ENCODE measurements around the gene ERCC8. TPM values are rescaled to one million over a fixed set of nuclear protein-coding genes. Genes with fewer than 3 reads are reported as not detected.

ERCC8 gene
- total RNA-seq, 1 experiment from 2014 or later = 14.4 TPM

- Histone ChIP-seq H3K4me3 (ENCODE audit: low read depth in 2 of 2, low read length in 2 of 2) (no peak overlapping the region), H3K4me1 (ENCODE audit: control insufficient read depth, insufficient read depth, low read length) (no peaks in the 10 kb centered on the region), H3K9me3 (ENCODE audit: control insufficient read depth, insufficient read depth, low read depth, low read length) (peaks cover 5% of the 10 kb centered on the region; the same call in 1 of the 2 replicates), H3K27ac (ENCODE audit: low read length) (no peak overlapping the region; the same call in 1 of the 2 replicates), H3K36me3 (ENCODE audit: control insufficient read depth, insufficient read depth, low read length) (no peaks in the 10 kb centered on the region), H3K27me3 (ENCODE audit: control insufficient read depth, insufficient read depth, low read length) (no peaks in the 10 kb centered on the region)
- in situ Hi-C loops (cut with HindIII; ENCODE audit: low pct_unique_long_range_greater_than_20kb, low sequenced_read_pairs) = no loop called here
- ChIA-PET POLR2A (no interaction called here), CTCF (interaction anchor here (0.8 kb wide), 1 partner anchor 424 kb away, joined by 3 read pairs; no protein-coding TSS in a partner anchor)
- DNase-seq (ENCODE audit: low read depth, low spot score) = no peak
- BruUV-seq (replicated peaks) = no TSS peak
- intact Hi-C loops (cut with micrococcal nuclease; ENCODE audit: unreplicated experiment) = loop anchor here (10.0 kb wide), 1 partner anchor 363 kb away; no protein-coding TSS in a partner anchor
- no peak for TF ChIP-seq POLR2AphosphoS5 (IDR thresholded peaks at IDR 0.05; ENCODE audit: low read depth, low read length)
- TF ChIP-seq TCF7L2 (IDR thresholded peaks at IDR 0.05; ENCODE audit: low read depth, low read length) = no peak
- no peak for TF ChIP-seq SIN3A (IDR thresholded peaks at IDR 0.05; ENCODE audit: borderline replicate concordance, insufficient read depth, low read depth, low read length)
- TF ChIP-seq, protein P1, sequence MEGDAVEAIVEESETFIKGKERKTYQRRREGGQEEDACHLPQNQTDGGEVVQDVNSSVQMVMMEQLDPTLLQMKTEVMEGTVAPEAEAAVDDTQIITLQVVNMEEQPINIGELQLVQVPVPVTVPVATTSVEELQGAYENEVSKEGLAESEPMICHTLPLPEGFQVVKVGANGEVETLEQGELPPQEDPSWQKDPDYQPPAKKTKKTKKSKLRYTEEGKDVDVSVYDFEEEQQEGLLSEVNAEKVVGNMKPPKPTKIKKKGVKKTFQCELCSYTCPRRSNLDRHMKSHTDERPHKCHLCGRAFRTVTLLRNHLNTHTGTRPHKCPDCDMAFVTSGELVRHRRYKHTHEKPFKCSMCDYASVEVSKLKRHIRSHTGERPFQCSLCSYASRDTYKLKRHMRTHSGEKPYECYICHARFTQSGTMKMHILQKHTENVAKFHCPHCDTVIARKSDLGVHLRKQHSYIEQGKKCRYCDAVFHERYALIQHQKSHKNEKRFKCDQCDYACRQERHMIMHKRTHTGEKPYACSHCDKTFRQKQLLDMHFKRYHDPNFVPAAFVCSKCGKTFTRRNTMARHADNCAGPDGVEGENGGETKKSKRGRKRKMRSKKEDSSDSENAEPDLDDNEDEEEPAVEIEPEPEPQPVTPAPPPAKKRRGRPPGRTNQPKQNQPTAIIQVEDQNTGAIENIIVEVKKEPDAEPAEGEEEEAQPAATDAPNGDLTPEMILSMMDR (IDR thresholded peaks at IDR 0.05) = no peak
- TF ChIP-seq REST (IDR thresholded peaks at IDR 0.05; ENCODE audit: insufficient read depth in 1 of 2, low read depth in 2 of 2, low read length in 1 of 2) = no peak
- no peak for ATAC-seq
Measured at GRCh38 chr5:60961685-60962084, 16.8 kb upstream of the ERCC8 start.

DNA sequence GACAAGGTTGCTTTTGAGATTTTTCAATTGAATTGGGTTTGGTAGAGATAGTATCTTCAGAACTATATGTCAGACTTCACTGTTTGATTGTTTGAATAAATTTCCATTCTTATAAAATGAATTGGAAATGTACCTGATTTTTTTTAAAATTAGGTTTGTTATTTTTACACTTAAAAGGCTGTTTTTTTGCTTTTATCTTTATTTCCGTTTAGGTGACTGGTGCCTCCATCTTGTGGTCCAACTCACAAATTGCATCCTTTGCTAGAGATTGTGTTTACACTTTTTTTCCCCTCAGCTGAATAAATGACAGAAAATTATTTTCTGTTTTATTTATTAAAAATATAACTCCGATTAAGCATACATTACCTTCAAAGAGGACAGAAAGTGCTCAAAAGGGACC, 15.7 kb upstream of the ERCC8 start:
- in situ Hi-C loops (cut with HindIII; ENCODE audit: low pct_unique_long_range_greater_than_20kb, low sequenced_read_pairs) (no loop called here), intact Hi-C loops (cut with micrococcal nuclease; ENCODE audit: unreplicated experiment) (loop anchor here (10.0 kb wide), 1 partner anchor 364 kb away; no protein-coding TSS in a partner anchor)
- DNase-seq (ENCODE audit: low read depth, low spot score) (no peak), ATAC-seq (no peak)
- H3K27me3 ChIP-seq (ENCODE audit: control insufficient read depth, insufficient read depth, low read length) = no peaks in the 10 kb centered on the region
- no peak overlapping the region for H3K27ac ChIP-seq (ENCODE audit: low read length)
- CTCF ChIA-PET = no interaction called here
- H3K4me1 ChIP-seq (ENCODE audit: control insufficient read depth, insufficient read depth, low read length) = no peaks in the 10 kb centered on the region
- no peaks in the 10 kb centered on the region for H3K36me3 ChIP-seq (ENCODE audit: control insufficient read depth, insufficient read depth, low read length)
- POLR2A ChIA-PET = no interaction called here
- TF ChIP-seq, protein P1 (IDR thresholded peaks at IDR 0.05) = peak; percentile 73; the same call in 1 of the 2 replicates
- TF ChIP-seq POLR2AphosphoS5 (IDR thresholded peaks at IDR 0.05; ENCODE audit: low read depth, low read length) (no peak), TCF7L2 (IDR thresholded peaks at IDR 0.05; ENCODE audit: low read depth, low read length) (no peak), SIN3A (IDR thresholded peaks at IDR 0.05; ENCODE audit: borderline replicate concordance, insufficient read depth, low read depth, low read length) (no peak), REST (IDR thresholded peaks at IDR 0.05; ENCODE audit: insufficient read depth in 1 of 2, low read depth in 2 of 2, low read length in 1 of 2) (no peak)
- no peaks in the 10 kb centered on the region for H3K9me3 ChIP-seq (ENCODE audit: control insufficient read depth, insufficient read depth, low read depth, low read length)
- no peak overlapping the region for H3K4me3 ChIP-seq (ENCODE audit: low read depth in 2 of 2, low read length in 2 of 2)
- no TSS peak for BruUV-seq (replicated peaks)

Measured in Panc1 (cell line).